BLaER1 (cell line): ENCODE results near the gene TNFRSF4.

Source experiments
- H3K27ac ChIP-seq: shearing (Covaris generic); formaldehyde crosslinking; 2 replicates; pipeline ENCODE4 v1.8.1; 2022
- H3K27me3 ChIP-seq: shearing (Covaris generic); formaldehyde crosslinking; 2 replicates; pipeline ENCODE4 v1.8.1; 2022
- H3K36me3 ChIP-seq: shearing (Covaris generic); formaldehyde crosslinking; 2 replicates; pipeline ENCODE4 v1.8.1; 2022
- H3K4me1 ChIP-seq: shearing (Covaris generic); formaldehyde crosslinking; 2 replicates; pipeline ENCODE4 v1.8.1; 2022
- H3K4me2 ChIP-seq: shearing (Covaris generic); formaldehyde crosslinking; 2 replicates; pipeline ENCODE4 v1.8.1; 2022
- H3K4me3 ChIP-seq: shearing (Covaris generic); formaldehyde crosslinking; 2 replicates; pipeline ENCODE4 v1.8.1; 2022
- H3K9ac ChIP-seq: shearing (Covaris generic); formaldehyde crosslinking; 2 replicates; pipeline ENCODE4 v1.8.1; 2022
- H3K9me3 ChIP-seq: shearing (Covaris generic); formaldehyde crosslinking; 2 replicates; pipeline ENCODE4 v1.8.1; 2022
- H4K20me1 ChIP-seq: shearing (Covaris generic); formaldehyde crosslinking; 2 replicates; pipeline ENCODE4 v1.8.1; 2022
- Cebpa-rat ChIP-seq: shearing (Covaris generic); IDR thresholded peaks from 2 replicates; pipeline ENCODE4 v1.8.1; 2022

TNFRSF4 gene

GRCh38 chr1:1171161-1171545 lies 42.8 kb downstream of the TNFRSF4 start:
- H3K36me3 ChIP-seq = no peaks in the 10 kb centered on the region
- H3K27me3 ChIP-seq = peaks cover 17% of the 10 kb centered on the region
- no peaks in the 10 kb centered on the region for H3K9me3 ChIP-seq
- peak overlapping the region; percentile 31; the same call in 1 of the 2 replicates for H3K4me3 ChIP-seq
- peaks cover 13% of the 10 kb centered on the region for H4K20me1 ChIP-seq
- H3K27ac ChIP-seq = peak overlapping the region; percentile 39; the same call in 1 of the 2 replicates
- no peak overlapping the region for H3K9ac ChIP-seq
- TF ChIP-seq Cebpa-rat = no peak
- H3K4me1 ChIP-seq = peaks cover 94% of the 10 kb centered on the region
- H3K4me2 ChIP-seq = peak overlapping the region; percentile 92

GRCh38 chr1:1170215-1171091 lies 43.5 kb downstream of the TNFRSF4 start:
- Histone ChIP-seq H4K20me1 (peaks cover 13% of the 10 kb centered on the region), H3K4me3 (peak overlapping the region; percentile 17; the same call in 1 of the 2 replicates), H3K27me3 (peaks cover 19% of the 10 kb centered on the region), H3K9me3 (no peaks in the 10 kb centered on the region), H3K9ac (no peak overlapping the region), H3K27ac (no peak overlapping the region; the same call in 1 of the 2 replicates), H3K4me1 (peaks cover 94% of the 10 kb centered on the region), H3K4me2 (peak overlapping the region; percentile 92), H3K36me3 (no peaks in the 10 kb centered on the region)
- no peak for TF ChIP-seq Cebpa-rat

- H3K4me2 ChIP-seq = peak overlapping the region; percentile 92
These were observed 44.3 kb downstream of the TNFRSF4 start for GRCh38 chr1:1169429-1170214.

DNA sequence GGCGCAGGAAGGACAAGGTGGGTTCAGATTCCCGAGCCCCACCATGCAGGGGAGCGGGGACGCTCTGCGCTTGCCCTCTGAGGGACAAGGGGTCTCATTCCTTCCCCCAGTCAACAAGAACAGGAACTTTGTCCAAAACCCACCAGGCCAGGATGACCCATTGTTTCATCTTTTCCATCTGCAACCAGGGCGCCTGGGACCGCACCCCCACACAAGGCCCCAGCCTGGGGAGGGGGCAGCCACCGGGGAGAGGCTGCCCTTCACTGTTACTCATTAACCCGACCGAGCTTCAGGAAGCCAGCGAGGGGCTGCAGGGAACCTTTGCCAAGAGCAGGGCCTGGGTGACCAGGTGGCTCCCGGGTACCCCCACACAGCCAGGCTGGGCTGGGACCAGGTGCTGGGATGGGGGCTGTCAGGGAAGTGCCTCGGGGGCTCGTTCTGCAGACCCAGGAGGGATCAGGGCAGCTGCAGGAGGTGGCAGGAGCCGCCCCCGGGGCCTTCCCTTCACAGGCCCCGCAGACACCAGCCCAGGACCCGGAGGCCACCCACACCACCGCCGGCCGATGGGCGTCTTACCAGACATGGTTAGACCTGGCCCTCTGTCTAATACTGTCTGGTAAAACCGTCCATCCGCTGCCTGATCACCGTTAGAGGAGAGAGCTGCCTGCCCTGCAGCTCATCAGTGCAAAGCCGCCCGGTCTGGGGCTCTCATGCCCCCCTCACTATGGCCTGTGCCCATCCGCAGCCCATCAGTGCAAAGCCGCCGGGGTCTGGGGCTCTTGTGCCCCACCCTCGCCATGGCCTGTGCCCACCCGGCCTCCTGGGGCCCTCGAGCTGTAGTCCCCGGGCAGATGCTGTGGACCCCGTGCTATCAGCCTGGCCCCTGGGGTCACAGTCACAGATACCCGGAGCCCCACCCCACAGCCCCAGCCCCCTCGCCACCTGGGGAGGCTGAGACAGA lies 45.2 kb downstream of the TNFRSF4 start:
- TF ChIP-seq Cebpa-rat = no peak
- Histone ChIP-seq H3K4me1 (peaks cover 94% of the 10 kb centered on the region), H3K9ac (no peak overlapping the region), H3K4me2 (peak overlapping the region; percentile 92), H3K36me3 (no peaks in the 10 kb centered on the region), H3K27me3 (peaks cover 37% of the 10 kb centered on the region), H3K4me3 (no peak overlapping the region), H4K20me1 (peaks cover 13% of the 10 kb centered on the region), H3K27ac (no peak overlapping the region), H3K9me3 (no peaks in the 10 kb centered on the region)

More at GRCh38 chr1:1169429-1170214, 44.3 kb downstream of the TNFRSF4 start:
- TF ChIP-seq Cebpa-rat = no peak
- H3K27me3 ChIP-seq = peaks cover 28% of the 10 kb centered on the region
- H3K9me3 ChIP-seq = no peaks in the 10 kb centered on the region
- H3K4me3 ChIP-seq = peak overlapping the region; percentile 17; the same call in 1 of the 2 replicates
- H3K9ac ChIP-seq = no peak overlapping the region
- peaks cover 13% of the 10 kb centered on the region for H4K20me1 ChIP-seq
- H3K36me3 ChIP-seq = no peaks in the 10 kb centered on the region
- no peak overlapping the region for H3K27ac ChIP-seq
- H3K4me1 ChIP-seq = peaks cover 94% of the 10 kb centered on the region

- H3K27me3 ChIP-seq = peaks cover 40% of the 10 kb centered on the region
- H4K20me1 ChIP-seq = peaks cover 13% of the 10 kb centered on the region
- H3K4me2 ChIP-seq = peak overlapping the region; percentile 92; the same call in 1 of the 2 replicates
- H3K9me3 ChIP-seq = no peaks in the 10 kb centered on the region
- H3K36me3 ChIP-seq = no peaks in the 10 kb centered on the region
- no peak for TF ChIP-seq Cebpa-rat
- no peak overlapping the region for H3K4me3 ChIP-seq
- H3K27ac ChIP-seq = no peak overlapping the region
- H3K9ac ChIP-seq = no peak overlapping the region
- peaks cover 94% of the 10 kb centered on the region for H3K4me1 ChIP-seq
These were observed 46.0 kb downstream of the TNFRSF4 start for GRCh38 chr1:1167841-1168450.

DNA sequence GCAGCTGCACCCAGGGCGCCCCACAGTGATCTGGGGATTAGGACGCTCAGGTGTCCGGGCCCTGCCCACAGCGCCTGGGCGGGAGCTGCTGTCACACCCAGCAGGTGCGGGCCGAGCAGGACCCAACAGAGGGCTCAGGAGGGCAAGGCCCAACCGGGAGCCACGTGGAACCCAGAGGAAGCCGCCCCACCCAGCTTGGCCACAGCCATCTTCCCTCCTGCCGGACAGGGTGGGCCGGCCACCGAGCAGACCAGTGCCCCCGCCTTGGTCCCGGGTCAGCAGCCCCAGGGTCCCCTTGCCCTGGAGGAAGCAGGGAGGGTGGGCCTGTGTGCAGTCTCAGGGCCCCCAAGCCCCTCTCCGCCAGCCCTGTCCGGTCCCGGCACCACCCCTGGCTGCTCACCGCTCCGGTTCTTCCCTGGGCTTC lies 46.5 kb downstream of the TNFRSF4 start:
- H3K27me3 ChIP-seq = peaks cover 42% of the 10 kb centered on the region

DNA sequence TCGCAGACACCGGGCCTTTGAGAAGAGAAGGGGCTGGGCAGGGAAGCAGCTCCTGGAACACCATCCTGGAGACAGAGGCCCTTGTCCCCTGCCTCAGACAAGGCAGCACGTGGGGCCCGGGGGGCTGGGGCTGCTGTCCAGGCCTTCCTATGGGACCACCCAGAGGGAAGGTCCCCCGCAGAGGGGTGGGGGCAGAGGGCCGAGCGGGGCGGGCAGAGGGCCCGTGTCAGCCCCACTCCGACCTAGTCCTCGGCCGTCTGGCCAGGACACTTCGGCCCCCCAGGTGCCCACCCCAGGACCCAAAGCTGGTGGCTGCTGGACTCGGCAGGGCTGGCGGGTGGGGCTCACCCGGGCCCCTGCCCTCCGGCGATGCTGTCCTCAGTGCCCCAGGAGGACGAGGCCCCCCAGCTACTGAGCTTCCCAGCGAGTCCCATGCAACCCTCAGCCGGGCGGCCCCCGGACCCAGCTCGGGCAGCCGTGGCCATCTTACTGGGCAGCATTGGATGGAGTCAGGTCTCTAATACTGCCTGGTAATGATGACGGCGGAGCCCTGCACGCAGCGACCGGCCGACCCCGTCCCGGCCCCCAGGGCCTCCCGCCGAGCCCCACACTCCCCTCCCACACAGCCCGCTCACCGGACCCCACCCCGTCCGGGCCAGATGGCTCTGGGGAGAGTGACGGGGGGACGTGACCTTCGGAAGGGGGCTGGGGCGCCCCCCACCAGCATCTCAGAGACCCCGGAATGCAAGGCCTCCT lies 47.1 kb downstream of the TNFRSF4 start:
- no peak overlapping the region for H3K4me3 ChIP-seq
- H3K27ac ChIP-seq = no peak overlapping the region
- peaks cover 84% of the 10 kb centered on the region for H3K4me1 ChIP-seq
- no peaks in the 10 kb centered on the region for H3K9me3 ChIP-seq
- H3K9ac ChIP-seq = no peak overlapping the region
- H3K36me3 ChIP-seq = no peaks in the 10 kb centered on the region
- peak overlapping the region; percentile 76 for H3K4me2 ChIP-seq
- H4K20me1 ChIP-seq = peaks cover 13% of the 10 kb centered on the region
- TF ChIP-seq Cebpa-rat = no peak
- H3K27me3 ChIP-seq = peaks cover 42% of the 10 kb centered on the region

More for the DNA sequence above, 46.5 kb downstream of the TNFRSF4 start:
- Histone ChIP-seq H3K9me3 (no peaks in the 10 kb centered on the region), H3K9ac (no peak overlapping the region), H3K4me2 (peak overlapping the region; percentile 76; the same call in 1 of the 2 replicates), H3K27ac (no peak overlapping the region), H3K4me3 (no peak overlapping the region), H3K4me1 (peaks cover 90% of the 10 kb centered on the region), H3K36me3 (no peaks in the 10 kb centered on the region), H4K20me1 (peaks cover 13% of the 10 kb centered on the region)
- no peak for TF ChIP-seq Cebpa-rat

- H3K27ac ChIP-seq = no peak overlapping the region
- no peaks in the 10 kb centered on the region for H3K36me3 ChIP-seq
- no peak overlapping the region for H3K9ac ChIP-seq
- H4K20me1 ChIP-seq = peaks cover 5% of the 10 kb centered on the region
- H3K4me2 ChIP-seq = peak overlapping the region; percentile 76
- peaks cover 75% of the 10 kb centered on the region for H3K4me1 ChIP-seq
- no peak overlapping the region for H3K4me3 ChIP-seq
- TF ChIP-seq Cebpa-rat = no peak
- H3K27me3 ChIP-seq = peaks cover 42% of the 10 kb centered on the region
- H3K9me3 ChIP-seq = no peaks in the 10 kb centered on the region
These were observed 48.0 kb downstream of the TNFRSF4 start for GRCh38 chr1:1165900-1166421.
